ENCODE measurements around the gene CHRNA4.

The CHRNA4 gene

DNA sequence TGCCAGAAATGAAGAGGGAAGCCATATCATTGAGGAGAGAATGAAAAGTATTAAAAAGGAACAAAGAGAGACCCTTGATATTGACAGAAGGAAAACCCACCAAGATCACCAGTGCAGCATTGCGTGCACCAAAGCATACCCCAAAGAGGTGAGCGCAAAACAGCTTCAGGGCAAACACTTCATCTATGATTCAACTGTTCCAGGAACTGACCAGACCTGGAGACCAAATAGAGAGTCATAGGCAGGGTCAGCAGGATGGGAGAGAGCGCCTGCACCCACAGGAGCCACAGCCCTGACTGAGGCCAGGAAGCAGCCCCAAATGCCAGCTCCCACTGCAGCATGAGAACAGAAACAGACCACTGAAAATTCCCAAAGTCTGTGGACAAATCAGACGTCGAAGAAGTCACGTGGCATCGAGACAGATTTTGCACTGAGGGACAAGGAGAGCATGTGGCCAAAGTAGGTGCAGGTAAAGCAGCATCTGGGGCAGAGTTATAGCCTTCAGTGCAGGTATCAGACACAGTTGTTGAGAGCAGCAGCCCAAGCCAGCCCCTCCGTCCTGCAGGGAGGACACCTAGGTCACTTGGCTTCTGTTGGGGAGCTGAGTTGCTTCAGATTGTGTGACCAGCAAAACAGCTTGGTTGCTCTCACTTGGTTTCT lies 29.3 kb downstream of the CHRNA4 start:
- DNase-seq, result no peak

GRCh38 chr20:63330940-63331339 lies 30.2 kb downstream of the CHRNA4 start:
- DNase-seq, result no peak

- DNase-seq, result no peak
Observed at GRCh38 chr20:63330084-63330760, 30.9 kb downstream of the CHRNA4 start.

DNA sequence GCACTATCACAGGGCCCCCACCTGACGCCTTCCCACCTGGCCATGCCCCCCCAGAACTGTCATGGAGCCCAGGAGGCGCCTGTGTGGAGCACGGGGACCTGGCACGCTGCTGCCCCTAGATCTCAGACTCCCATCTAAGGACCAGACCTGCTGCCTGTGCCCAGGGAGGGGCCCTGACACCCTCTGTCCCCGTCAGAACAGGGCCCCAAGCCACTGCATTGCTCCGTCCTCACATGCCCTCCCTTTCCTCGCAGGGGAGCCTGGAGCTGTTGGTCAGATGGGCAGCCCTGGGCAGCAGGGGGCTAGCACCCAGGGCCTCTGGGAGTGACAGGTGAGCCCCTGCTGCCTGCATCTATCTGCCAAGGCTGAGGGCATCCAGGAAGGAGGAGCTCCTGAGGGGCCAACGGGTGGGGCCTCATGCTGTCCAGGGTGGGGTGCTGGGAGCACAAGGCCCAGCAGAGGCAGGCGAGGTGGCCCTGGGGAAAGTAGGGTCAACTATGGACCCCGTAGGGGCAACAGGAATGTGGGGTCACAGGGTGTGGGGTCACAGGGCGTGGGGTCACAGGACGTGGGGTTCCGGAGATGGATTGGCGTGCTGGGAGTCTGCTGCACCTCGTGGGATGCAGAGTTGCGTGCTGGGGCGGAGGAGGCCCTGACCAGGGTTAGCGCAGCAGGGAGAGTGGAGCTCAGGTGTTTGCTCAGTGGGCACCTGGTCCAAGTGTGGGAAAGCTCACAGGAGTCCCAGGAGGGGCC lies 31.6 kb downstream of the CHRNA4 start:
- no peak for DNase-seq

DNA sequence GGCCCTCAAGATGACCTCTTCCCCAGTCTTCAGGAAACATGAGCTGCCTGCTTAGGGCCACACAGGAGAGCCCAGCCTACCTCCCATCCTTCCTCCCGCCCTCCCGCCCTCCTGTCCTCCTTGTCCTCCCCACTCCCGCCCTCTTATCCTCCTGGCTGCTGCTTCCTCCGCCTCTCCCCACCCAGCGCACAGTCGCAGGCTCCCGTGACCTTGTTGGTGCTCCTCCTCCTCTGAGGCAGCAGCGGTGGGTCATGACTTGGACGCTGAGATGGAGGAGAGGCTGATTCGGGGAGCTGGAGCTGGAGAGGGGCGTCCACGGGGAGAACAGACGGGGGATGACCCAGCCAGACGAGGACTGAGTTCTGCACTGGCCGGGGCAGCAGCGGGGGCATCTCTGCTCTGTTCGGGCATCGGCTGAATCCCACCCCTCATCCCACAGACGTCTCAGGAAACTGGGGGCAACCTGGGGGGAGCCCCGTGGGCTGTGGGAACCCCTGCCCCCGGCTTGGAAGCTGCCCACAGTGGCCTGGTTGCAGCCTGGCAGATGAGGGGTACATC lies 32.4 kb downstream of the CHRNA4 start:
- DNase-seq, result no peak

- no peak for DNase-seq
Observed at GRCh38 chr20:63328026-63328700, 33.0 kb downstream of the CHRNA4 start.

DNA sequence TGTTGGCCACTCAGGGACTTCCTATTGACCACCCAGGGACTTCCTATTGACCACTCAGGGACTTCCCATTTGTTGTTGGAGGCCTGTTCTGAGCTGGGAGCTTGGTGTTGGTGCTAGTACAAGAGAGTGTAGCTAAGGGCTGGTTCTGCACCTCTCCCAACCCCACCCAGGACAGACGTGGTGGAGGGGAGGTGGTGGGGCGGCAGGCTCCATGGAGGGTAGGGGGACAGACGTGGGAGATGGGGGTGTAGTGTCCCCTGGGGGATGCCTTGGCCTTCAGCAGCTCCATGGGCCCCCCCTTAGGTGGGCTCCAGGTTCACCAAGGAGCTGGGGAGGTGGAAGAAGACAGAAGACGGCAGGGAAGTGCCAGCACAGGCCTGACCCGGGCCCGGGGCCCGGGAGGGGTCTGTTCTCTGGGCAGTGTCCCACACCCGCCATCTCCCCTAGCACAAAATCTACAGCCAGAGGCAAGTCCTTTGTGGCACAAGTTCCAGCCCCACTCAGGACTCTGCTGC lies 33.9 kb downstream of the CHRNA4 start:
- DNase-seq, result no peak

- DNase-seq, result no peak
Observed at GRCh38 chr20:63326314-63327230, 34.6 kb downstream of the CHRNA4 start.

DNA sequence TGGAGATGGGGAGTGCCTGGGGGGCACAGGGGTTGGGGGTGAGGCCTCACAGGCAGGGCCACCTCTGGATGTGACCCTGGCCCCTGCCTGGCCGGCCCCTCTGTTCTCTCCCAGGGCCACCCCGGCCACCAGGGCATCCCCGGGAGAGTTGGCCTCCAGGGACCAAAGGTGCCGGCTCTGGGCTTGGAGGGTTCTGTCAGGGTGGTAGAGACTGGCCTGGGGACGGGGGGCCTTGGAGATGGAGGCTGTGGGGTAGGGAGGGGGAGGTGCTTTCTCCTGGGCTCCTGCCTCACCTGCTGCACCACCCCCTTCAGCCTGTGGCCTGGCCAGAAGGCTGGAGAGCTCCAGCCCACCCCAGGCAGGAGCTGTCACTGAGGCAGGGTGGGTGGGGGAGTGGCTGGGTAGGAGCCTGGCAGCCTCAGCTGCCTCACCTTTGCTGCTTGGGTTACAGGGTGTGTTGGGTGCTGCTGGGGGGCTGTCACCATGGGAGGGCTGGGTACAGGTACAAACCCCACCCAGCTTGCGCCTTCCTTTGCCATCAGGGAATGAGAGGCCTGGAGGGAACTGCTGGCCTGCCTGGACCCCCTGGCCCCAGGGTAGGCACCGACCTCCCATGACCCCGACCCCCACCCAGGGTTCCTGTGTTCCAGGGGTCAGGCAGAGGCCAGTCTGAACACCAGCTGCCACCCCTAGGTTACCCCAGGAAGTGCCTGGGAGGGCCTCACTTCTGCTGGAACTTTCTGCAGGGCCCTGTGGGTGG lies 35.4 kb downstream of the CHRNA4 start:
- no peak for DNase-seq

DNA sequence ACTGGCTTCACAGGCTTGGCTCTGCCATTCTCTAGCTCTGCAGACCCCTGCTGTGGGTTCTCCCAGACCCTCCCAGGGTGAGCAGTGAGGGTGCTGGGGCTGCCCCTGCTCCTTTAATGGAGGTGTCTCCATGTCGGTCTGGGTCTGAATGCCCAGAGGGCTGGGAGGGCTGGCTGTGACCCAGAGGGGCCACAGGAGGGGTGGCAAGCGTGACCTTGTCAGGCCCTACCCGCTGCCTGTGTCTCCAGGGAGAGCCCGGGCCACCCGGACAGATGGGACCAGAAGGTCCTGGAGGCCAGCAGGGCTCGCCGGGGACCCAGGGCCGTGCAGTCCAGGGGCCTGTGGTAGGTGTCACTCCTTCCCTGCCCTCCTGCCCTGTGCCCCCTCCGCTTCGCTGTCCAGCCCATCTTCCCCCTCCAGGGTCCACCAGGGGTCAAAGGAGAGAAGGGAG lies 36.1 kb downstream of the CHRNA4 start:
- DNase-seq, result no peak

GRCh38 chr20:63323357-63323981 lies 37.7 kb downstream of the CHRNA4 start:
- no peak for DNase-seq

GRCh38 chr20:63322933-63323273 lies 38.2 kb downstream of the CHRNA4 start:
- DNase-seq, result no peak

GRCh38 chr20:63322146-63322932 lies 38.8 kb downstream of the CHRNA4 start:
- no peak for DNase-seq

DNA sequence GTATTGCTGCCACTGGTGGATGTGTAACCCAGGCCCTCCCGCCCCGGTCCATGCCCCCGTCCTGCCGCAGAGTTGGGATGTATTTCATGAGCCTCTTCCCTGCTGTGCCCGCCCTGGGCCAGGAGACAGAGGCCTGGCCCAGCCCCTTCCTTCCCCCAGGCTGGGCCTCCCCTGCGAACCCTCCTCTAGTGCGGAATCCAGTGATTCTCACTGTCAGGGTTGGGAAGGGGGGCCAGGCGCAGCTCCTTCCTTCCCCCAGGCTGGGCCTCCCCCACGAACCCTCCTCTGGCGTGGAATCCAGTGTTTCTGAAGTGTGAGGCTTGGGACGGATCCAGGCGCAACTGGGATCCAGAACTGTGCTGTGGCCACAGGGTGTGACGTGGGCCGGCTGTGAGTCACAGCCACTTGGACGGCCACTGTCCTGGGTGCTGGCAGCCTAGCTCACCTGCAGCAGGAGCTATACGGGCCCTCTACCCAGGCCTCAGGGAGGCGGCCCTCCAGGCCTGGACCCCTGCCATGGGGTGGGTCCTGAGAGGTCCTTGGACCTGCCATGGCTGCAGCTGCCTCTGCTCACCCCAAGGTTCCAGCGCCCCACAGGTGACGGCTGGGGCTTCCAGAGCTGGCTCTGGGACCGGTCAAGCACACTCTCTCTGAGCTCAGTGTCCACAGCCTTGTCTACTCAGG lies 39.9 kb downstream of the CHRNA4 start:
- no peak for DNase-seq

GRCh38 chr20:63320616-63321147 lies 40.5 kb downstream of the CHRNA4 start:
- DNase-seq, result no peak

DNA sequence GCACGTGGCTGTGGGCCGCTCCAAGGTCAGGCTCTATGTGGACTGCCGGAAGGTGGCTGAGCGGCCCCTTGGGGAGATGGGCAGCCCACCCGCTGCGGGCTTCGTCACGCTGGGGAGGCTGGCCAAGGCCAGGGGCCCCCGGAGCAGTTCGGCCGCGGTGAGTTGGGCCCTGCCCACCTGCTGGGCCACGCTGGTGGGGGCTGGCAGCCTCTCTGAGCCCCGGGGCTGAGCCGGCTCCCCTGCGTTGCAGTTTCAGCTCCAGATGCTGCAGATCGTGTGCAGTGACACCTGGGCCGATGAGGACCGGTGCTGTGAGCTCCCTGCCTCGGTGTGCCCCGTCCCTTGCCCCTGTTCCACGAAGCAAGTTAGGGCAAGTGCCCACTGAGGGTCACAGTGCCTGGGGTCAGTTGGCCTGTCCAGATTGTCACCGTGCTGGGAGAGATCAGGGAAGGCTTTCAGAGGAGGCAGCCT lies 41.1 kb downstream of the CHRNA4 start:
- no peak for DNase-seq

DNA sequence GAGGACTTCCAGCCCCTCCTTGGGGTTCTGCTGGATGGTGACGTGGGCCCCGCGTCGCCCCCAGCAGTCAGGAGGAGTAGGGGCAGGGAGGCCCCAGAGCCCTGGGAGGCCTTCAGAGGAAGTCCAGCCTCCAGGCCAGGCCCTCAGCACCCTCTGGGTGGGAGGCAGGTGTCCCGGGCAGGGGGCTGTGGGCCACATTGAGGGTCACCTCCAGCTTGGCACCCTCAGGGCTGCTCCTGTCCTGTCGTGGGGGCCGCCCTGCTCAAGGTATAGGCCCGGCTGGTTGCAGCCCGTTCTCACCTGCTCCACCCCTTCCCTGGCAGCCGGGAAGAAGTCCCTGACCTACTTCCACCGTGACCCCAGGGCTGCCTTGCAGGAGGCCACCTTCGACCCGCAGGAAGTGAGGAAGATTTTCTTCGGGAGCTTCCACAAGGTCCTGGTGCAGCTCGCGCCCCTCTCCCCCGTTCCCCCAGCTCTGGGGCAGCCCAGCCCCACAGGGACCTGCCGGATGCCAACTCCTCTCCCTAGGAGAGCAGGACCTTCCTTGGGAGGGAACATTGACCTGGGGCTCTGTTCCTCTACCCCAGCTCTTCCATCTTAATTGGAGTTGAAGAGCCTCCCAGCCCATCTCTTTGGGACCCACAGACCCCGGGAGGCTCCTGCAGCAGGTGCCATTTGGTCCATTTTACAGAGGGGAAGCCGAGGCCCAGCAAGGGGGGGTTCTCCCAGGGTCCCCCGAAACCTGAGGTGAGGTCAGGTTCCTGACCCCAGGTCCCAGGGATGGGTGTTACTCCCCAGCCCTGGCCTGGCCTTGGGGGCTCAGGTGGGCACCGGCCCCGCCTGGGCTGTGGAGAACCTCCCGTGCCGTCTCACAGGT lies 41.7 kb downstream of the CHRNA4 start:
- no peak for DNase-seq
